Measurements from ENCODE around the gene BYSL.

- TF ChIP-seq, protein P1, sequence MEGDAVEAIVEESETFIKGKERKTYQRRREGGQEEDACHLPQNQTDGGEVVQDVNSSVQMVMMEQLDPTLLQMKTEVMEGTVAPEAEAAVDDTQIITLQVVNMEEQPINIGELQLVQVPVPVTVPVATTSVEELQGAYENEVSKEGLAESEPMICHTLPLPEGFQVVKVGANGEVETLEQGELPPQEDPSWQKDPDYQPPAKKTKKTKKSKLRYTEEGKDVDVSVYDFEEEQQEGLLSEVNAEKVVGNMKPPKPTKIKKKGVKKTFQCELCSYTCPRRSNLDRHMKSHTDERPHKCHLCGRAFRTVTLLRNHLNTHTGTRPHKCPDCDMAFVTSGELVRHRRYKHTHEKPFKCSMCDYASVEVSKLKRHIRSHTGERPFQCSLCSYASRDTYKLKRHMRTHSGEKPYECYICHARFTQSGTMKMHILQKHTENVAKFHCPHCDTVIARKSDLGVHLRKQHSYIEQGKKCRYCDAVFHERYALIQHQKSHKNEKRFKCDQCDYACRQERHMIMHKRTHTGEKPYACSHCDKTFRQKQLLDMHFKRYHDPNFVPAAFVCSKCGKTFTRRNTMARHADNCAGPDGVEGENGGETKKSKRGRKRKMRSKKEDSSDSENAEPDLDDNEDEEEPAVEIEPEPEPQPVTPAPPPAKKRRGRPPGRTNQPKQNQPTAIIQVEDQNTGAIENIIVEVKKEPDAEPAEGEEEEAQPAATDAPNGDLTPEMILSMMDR (optimal IDR thresholded peaks at IDR 0.05 in 1 of 3, IDR thresholded peaks at IDR 0.05 in 1 of 3, conservative IDR thresholded peaks at IDR 0.05 in 1 of 3; ENCODE audit: extremely low read depth in 1 of 3, insufficient read depth in 2 of 3, low read length in 3 of 3) = no peak
- no peak for TF ChIP-seq EZH2 (IDR thresholded peaks at IDR 0.05; ENCODE audit: low read length)
Measured at GRCh38 chr6:41931792-41932191, 10.5 kb downstream of the BYSL start.
